ENCODE data around the gene ADISSP. TPM values are rescaled to one million over a fixed set of nuclear protein-coding genes. Genes with fewer than 3 reads are reported as not detected.

ADISSP gene
- total and polyA plus RNA-seq, 2 of the 13 experiments (the other 11 are each of a cell fraction or from before 2014, with no cell fraction given): 38.3 to 90.6 TPM

- TF ChIP-seq AGO2 (optimal IDR thresholded peaks at IDR 0.05; ENCODE audit: low read depth, low read length) (peak; percentile 98), RFXAP (CRISPR knock-in tag; IDR thresholded peaks at IDR 0.05; ENCODE audit: borderline replicate concordance) (peak; percentile 85; the same call in 1 of the 2 replicates), ZNF614 (CRISPR knock-in tag; IDR thresholded peaks at IDR 0.05; ENCODE audit: borderline replicate concordance) (peak; percentile 80; the same call in 1 of the 2 replicates), SAP130 (CRISPR knock-in tag; IDR thresholded peaks at IDR 0.05; ENCODE audit: low read depth) (peak; percentile 40; the same call in 1 of the 2 replicates), ZBTB42 (CRISPR knock-in tag; IDR thresholded peaks at IDR 0.05) (0 out of 2 replicates have a peak, but pooled peaks have one; percentile 62), ARID4A (CRISPR knock-in tag; IDR thresholded peaks at IDR 0.05; ENCODE audit: borderline replicate concordance) (peak; percentile 56; the same call in 1 of the 2 replicates), MAX (IDR thresholded peaks at IDR 0.05) (peak; percentile 53; the same call in 1 of the 2 replicates), ZNF605 (CRISPR knock-in tag; IDR thresholded peaks at IDR 0.05) (peak; percentile 25; the same call in 1 of the 2 replicates), RFX1 (IDR thresholded peaks at IDR 0.05) (no peak), ZSCAN22 (CRISPR knock-in tag; IDR thresholded peaks at IDR 0.05) (no peak), SMAD9 (CRISPR knock-in tag; IDR thresholded peaks at IDR 0.05) (peak; percentile 73; the same call in 1 of the 2 replicates), MEF2D (CRISPR knock-in tag; IDR thresholded peaks at IDR 0.05) (peak; percentile 32; the same call in 1 of the 2 replicates), RBFOX2 (IDR thresholded peaks at IDR 0.05; ENCODE audit: low read depth, low read length) (peak; percentile 53), SOX6 (IDR thresholded peaks at IDR 0.05) (no peak), SOX6 (CRISPR knock-in tag; IDR thresholded peaks at IDR 0.05) (peak; percentile 39; the same call in 1 of the 2 replicates), SP1 (IDR thresholded peaks at IDR 0.05) (no peak), SP1 (CRISPR knock-in tag; IDR thresholded peaks at IDR 0.05) (peak; percentile 86), ZNF747 (CRISPR knock-in tag; IDR thresholded peaks at IDR 0.05; ENCODE audit: borderline replicate concordance) (0 out of 2 replicates have a peak, but pooled peaks have one; percentile 16), CHD4 (IDR thresholded peaks at IDR 0.05; ENCODE audit: borderline replicate concordance, low read length) (0 out of 2 replicates have a peak, but pooled peaks have one; percentile 17), NCOA5 (CRISPR knock-in tag; IDR thresholded peaks at IDR 0.05) (0 out of 2 replicates have a peak, but pooled peaks have one; percentile 9), ZBTB33 (CRISPR knock-in tag; IDR thresholded peaks at IDR 0.05) (peak; percentile 80), ZNF691 (CRISPR knock-in tag; IDR thresholded peaks at IDR 0.05; ENCODE audit: borderline replicate concordance, low read depth) (peak; percentile 34; the same call in 1 of the 2 replicates), ZFX (CRISPR knock-in tag; IDR thresholded peaks at IDR 0.05; ENCODE audit: low read depth) (0 out of 2 replicates have a peak, but pooled peaks have one; percentile 20)
Measured at GRCh38 chr20:3749689-3750531, 17.6 kb downstream of the ADISSP start (continued).

Data from HepG2 (cell line).